Stimulated activated CD8-positive, alpha-beta memory T cell treated with anti-CD3 and anti-CD28 coated beads, Interleukin-15, amount 100 ng/mL, for 1 hour (primary cell): Measurements from ENCODE around the gene ZNHIT2.

ENCODE experiments used
- DNase-seq: peaks from one replicate; pipeline ENCODE4 v3.0.0-alpha.2; 2020; ENCODE audit warnings: low read depth

Gene ZNHIT2

DNA sequence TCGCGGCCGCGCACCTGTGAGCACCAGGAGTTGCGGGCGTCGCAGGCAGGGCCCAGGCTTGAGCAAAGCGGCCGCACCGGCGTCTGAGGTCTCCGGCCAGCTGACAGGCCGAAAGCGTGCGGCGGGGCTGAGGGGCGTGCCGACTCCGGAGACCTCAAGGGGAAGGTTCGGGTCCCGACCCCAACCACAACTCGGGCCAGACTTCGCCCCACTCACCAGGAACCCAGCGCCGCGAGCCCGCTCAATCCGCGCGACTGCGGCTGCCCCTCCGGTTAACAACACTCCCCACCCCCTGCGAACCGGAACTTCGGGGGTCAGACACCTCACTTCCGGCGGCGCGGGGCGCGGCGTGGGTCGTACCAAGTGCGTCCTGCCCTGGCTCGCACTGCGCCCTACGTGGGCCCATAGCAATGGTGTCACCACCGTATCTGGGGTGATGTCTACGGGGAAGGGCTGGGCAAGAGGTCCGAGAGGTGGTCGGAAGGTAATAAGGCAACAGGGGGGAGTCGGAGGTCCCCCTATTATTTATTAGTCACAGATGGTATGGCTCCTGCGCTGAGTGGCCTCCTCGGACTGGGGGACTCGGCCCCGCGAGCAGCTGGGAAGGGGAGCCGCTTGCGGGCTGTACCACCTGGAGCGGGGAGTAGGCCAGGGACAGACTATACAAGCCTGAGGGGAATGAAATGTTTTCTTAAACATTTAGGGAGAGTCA, 16.9 kb upstream of the ZNHIT2 start, which contains the start of gene SYVN1:
Gene SYVN1 (minus strand): TSS at position 280 of the 712 bp plus-strand sequence. CDS start 918 bp downstream, outside the sequence.
- peak; percentile 81 for DNase-seq

DNA sequence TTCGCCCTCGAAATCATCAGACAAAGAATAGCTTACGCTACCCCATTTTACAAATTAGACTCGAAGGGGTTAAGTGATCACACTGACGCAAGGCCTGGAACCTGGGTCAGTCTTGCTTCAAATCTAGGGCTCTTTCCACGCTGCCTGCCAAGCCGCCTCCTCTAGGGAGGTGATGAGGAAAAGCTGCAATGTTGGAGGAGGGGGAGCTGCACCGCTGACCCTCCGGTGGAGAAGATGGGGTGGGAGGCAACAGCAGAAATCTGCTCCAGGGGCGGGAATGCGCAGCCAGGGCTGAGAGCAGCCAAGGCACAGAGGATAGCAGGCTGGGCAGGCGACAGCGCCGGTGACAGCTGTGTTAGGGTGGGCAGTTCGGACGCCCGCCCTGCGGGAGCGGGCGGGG, 16.2 kb upstream of the ZNHIT2 start:
- no peak for DNase-seq

DNA sequence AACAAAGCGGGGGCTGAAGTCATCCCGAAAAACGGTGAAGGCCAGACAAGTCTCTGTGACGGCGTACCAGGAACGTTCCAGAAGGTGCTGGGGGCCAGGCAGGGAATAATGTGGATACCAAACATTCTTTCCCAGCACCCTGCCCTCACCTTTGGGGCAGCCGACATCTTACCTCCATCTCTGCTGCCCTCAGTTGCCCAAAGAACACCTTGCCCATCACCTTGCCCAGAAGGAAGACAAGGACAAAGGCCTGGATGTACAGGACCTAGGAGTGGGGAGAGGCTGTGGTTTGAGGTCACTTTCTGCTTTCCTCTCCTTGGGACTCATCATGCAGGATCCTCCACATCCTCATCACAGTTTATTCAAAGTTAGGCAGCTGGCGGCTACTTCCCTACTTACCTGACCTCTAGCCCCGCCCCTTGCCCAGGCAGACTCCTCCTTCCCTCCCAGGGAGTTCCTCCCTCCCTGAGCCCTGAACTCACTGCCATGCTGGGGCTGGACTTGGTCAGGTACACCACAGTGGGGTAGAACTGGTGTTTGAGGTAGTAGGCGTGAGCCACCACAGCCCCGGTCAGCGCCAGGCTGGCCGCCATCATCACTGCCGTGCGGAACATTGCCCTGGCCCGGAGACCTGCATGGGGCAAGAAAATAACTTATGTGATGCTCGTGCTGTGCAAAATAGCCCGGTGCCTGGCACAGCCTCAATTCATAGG, 15.6 kb upstream of the ZNHIT2 start:
- DNase-seq: no peak

DNA sequence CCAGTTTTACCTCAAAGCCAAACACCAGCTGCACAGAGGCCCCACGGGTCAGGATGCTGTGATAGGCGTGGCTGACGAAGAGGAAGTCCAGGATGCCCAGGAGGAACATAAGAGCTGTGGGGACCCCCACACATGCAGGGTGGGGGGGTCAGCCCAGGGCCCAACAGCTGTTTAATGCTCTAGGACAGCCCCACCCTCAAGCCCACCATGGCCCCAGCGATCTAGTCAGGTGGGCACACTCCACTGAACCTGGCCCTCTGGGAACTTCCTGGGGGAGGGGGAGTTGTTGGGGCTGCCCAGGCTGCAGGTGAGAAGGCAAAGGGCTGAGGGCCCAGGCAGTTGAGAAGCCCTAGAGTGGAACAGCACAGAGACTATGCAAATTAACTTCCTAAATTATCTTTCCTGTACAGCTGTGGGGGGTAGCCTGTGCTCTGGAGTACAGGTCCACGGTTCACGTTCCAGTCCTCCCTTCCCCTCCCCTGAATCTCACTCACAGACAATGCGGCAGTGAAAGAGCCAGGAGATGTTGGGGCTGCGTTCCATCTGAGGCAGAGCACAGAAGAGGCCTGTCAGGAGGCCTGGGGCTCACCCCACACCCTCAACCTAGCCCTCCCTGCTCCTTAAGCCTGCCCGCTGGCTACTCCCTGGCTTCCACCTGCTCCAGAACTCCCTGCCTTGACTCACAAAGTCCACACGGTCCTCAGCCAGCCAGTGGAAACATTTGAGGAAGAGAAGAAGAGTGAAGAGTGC, 14.9 kb upstream of the ZNHIT2 start:
- DNase-seq: no peak

DNA sequence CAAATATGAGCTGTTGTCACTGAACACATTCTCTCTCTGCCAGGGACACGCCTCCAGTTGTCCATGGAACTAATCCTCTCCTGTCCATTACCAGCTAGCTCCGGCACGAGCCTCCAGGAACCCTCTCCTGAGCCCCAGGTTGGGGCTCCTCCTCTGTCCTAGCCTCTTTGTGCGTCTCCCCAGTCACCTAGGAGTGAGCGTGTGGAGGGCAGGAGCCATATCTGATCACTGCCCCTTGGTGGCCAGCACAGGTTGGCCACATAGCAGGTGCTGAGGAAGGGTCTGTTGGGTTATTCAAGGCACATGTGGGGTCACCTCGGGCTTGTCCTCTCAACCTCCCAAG, 14.4 kb upstream of the ZNHIT2 start:
- DNase-seq: no peak

DNA sequence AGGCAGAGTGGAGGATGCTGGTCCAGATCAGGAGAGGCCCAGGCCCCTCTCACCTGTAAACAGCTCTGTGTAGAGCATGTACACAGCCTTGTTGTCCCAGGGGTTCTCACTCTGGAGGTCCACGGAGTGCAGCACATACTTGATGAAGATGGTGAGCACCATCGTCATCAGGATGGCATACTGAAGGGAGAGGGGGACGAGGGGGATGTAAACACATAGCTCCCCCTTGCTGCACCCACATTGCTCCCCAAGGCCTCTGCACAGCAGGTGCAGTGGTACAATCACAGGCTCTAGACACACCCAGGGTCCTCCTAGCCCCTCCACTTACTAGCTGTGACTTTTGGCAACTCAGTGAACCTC, 13.9 kb upstream of the ZNHIT2 start:
- no peak for DNase-seq

DNA sequence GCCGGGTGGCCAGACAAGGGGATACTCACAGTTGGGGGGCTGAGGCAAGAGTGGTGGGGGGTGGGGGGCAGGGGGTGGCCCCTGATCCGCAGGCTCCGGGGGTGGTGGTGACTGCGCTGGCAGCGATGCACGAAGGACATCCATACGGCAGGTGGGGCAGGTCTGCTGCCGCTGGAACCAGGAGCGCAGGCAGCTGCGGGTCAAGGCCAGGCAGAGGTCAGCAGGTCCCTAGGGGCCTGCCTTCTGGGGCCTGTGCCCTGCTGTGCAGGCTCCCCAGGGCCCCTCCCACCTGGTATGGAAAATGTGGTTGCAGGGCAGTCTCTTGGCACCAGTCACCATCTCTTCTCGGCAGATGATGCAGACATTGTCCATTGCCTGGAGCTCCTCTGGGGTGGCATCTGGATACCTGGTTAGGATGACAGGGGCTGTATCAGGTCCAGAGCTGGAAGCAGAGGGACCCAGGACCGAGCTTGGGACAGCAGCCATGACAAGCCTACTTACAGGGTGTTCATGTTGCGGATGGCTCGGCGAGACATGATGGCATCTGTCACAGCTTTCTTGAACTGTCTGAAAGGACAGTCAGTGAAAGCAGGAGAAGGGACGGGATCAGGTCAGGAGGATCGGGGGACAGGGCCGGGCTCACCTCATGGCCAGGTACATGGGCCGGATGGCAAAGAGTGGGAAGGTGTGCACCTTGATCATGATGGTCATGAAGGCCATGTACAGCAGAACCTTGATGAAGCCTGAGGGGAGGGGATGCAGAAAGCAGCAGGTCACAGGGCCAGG, 13.3 kb upstream of the ZNHIT2 start:
- no peak for DNase-seq

DNA sequence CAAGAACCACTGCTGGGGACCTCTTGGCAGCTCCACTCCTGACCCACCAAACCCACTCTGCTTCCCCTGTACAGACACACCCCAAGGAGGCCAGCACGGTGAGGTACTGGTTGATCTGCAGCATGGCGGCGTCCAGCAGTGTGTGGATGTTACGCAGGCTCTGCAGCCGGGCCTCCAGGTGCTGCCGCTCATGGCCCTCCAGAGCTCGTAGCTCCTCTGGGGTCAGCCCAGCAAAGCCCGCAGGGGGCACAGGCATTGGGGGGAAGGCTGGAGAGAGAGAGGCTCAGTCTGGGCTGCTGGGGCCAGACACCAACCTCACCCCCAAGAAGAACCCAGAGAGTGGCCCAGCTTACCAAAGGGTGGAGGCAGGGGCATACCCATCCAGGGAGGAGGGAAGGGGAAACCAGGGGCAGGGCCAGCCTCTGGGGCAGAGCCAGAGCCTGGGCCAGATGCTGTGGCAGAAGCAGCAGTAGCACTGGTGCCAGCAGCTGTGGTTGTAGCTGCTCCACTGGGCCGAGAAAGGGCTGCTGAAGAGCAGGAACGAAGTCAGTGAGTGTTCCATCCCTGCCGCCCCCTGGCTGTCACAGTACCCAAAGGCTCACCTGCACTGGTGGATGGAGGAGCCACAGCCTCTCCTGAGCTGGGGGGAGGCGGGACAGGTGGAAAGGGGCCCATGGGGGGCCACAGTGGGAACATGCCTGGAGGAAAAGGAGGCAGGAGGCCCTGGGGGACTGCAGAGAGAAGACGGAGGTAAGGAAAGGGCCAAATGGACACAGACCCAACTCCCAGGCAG, 12.3 kb upstream of the ZNHIT2 start:
- DNase-seq: no peak

DNA sequence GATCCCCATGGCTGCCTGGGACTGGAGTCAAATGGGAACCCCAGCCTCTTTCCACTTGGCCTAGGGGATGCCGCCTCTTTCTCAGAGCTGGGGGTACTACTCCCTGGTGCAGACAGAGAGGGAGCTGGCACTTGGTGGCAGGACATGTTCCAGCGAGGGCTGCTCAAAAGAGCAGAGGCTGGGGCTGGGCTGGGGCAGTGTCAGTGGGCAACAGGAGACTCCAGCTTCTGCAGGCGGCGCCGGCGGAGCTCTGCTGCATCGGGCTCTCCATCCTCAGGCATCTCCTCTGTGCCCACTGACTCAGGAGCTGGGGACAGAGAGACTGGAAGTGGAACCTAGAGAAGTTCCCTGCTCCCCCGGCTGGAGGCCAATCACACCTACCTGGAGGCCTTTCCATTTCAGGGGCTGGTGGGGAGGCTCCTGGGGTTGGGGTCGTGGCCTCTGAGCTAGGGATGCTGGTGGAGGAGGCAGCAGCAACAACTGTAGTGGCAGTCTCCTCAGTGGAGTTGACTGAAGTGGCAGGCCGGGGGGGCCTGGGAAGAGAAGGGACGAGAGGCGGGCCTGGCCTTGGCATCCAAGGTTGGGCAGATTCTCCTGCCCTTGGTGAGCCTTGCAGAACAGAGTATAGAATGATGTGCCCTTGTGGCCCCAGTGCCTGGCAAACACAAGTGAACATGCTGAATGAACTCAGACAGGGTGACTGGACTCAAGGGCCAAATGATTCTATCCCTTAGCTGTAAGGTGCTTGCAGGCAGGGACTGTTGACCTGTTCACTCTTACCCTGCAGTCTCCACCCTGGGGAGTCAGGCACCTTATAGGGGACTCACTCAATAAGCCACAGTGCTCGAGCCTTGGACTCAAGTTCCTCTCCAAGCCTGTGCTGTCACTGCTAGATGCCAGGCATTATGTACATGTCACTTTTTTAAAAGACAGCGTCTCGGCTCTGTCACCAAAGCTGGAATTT, 11.0 kb upstream of the ZNHIT2 start:
- no peak for DNase-seq

DNA sequence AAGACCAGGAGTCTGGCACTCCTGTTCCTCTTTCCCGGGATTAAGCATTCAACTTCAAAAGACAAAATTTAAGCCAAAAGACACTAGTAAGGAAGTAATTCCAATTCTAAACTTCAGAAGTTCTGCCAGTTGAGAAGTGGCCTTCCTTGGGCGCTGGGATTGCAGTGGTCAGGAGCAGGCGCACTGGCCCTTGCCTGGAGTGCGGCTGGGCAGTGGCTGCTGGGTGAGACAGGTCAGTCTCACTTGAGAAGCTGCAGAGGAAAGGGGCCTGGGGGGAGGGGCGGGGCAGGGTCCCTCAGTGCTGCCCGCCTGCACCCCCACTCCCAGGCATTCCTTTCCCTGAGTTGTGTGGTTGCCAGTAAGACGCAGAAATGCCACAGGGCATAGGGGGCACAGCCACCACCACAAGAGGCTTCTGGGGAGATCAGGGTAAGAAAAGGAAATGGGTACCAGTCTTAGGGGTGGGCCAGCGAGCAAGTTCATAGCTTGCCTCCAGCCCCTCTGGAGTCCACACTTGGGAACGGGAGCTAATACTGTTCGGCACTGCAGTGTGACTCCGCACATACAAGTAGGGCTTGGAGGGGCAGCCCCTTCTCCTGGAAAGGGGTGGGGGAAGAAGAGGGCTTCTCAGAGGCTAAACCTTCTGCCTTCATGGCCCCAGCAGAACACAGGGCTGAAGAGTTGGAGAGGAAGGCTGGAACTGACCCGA, 10.1 kb upstream of the ZNHIT2 start:
- no peak for DNase-seq

DNA sequence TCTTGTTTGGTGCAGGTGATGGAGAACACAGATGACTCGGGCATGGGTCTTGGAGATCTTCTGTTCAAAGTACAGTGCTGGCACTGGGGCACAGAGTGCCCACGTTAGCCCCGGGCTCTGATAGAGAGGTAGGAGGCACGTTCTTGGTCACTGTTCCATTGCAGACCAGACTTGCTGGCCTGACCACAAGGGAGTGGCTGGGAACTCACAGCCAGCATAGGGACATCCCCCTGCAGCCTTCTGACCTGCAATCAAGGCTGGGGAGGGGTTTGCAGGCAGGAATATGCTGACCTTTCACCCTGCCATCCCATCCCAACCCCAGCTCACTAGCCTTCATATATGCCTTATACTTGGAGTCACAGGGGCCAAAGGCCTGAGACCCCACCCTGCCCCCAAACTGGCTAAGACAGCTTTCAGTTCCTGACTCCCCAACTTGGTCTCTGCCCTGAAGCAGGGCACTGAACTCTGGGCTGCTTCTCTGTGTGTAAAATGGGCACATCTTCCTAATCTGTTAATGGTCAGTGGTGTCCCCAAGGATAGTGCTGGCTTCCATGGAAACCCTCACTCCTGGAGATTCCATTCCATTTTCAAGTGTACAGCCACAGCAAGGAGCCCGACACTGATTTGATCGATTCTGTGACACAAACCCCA, 9.2 kb upstream of the ZNHIT2 start:
- DNase-seq: no peak

DNA sequence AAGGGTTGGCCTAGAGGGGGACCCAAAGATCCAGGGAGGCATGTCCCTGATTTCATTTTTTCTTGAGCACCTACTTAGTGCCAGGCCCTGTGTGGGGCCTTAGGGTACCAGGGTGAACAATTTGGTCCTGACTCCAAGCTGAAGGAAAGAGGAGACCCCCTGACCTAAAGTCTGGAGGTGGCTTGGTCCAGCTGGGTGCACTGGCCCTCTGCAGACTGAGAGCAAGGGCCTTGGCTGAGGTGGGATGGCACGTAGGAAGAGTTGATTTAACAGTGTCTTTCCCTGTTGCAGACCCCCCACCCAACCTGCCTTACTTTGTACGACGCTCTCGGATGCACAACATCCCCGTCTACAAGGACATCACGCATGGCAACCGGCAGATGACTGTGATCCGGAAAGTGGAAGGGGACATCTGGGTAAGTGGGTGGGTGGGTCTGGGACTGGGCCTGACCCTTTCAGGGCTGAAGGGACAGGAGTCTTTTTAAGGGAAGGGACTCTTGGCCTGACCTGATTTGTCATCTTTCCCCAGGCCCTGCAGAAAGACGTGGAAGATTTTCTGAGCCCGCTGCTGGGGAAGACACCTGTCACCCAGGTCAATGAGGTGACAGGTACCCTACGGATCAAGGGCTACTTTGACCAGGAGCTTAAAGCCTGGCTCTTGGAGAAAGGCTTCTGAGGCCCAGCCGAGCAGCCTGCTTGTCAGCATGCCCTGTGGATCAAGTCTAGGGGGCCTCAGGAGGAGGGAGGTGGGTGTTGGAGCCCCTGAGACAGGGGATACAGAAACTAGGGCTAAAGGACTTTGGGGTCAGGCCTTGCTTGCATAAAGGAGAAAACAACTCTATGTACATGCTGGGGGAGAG, 7.9 kb upstream of the ZNHIT2 start:
- DNase-seq: no peak

DNA sequence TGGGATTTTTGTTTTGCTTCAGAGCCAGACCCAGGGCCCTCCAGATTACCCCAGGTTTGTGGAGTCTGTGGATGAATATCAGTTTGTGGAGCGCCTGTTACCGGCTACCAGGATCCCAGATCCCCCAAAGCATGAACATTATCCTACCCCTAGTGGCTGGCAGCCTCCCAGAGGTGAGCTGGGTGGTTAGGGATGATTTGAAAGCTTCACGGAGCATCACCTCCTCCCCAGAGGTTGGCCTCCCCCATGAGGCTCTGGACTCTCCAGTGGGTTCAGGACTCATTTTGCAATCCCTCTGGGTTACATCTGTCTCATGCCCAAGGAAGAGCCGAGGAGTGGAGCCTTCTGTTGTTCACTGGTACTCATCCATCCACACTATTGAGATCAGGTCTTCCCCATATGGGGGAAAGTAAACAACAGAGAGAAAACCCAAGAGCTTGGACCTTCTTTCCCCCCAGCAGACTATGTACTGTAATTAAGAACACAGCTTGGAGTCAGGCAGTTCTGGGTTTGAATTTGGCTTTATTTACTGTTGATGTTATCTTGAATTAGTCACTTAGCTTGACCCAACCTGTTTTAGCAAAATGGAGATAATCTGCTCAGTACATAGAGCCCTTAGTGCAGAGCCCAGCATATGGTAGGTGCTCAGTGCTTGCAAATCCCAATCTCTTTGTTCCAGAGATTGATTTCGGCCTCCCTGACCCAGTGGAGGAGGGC, 7.1 kb upstream of the ZNHIT2 start:
- no peak for DNase-seq

DNA sequence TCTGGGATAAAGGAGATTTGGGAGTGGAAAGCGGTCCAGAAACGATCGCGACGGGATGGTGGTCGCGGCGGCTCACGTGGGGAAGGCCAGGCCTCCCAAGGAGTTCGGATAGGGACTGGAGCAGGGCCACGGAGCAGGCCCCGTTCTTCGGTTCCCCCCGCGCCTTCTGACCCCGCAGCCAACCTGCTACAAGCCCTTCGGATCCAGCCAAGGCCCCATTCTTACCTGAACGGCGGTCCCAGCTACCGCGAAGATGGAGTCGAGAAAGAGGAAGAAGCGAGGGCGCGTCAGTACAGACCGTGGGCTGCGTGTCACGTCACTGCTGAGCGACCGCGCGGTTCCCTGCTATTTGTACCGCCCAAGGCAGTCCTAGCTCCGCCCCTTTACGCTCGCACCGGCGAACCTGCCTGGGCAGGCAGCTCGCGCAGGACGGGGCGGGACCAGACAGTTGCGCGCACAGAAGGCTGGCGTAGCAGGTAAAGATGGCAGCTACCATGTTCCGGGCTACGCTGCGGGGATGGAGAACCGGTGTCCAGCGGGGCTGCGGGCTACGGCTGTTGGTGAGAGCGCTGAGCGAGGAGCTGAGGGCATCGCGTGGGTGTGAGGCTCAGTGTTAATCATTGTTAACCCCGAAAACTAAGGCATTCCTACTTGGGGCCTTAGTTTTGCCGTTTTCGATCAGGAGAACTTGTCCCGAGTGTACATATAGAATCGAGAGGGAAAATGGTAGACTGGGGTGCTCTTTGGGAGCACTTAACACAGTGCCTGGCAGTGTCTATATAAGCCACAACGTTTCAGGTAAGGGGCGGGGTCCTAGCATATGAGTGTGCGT, 4.6 kb upstream of the ZNHIT2 start, which contains the start of the genes FAU and MRPL49:
Gene FAU (minus strand): TSS at position 270 of the 832 bp plus-strand sequence. CDS start 321 bp downstream, outside the sequence.
Gene MRPL49 (plus strand): TSS at position 457 of the 832 bp plus-strand sequence. CDS start 26 bp downstream, at position 483.
- DNase-seq: peak; percentile 98

DNA sequence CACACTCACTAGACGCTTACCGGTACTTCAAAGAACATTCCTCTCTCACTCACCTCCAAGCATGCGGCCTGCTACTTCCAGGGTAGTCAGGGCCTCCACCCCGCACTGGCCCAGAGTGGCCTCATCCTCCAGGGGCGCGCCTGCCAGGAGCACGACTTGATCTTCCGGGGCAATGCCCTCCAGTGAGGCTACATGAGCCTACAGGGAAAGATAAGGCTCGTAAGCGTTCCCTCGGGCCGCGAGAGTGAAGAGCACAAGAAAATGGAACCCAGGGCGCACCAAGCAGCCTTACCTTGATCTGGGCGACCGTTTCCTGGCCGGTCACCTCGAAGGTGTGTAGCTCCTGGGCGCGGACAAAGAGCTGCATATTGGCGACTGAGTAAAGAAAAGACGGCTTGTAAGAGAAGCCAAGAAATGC, 4.0 kb upstream of the ZNHIT2 start:
- DNase-seq: no peak

DNA sequence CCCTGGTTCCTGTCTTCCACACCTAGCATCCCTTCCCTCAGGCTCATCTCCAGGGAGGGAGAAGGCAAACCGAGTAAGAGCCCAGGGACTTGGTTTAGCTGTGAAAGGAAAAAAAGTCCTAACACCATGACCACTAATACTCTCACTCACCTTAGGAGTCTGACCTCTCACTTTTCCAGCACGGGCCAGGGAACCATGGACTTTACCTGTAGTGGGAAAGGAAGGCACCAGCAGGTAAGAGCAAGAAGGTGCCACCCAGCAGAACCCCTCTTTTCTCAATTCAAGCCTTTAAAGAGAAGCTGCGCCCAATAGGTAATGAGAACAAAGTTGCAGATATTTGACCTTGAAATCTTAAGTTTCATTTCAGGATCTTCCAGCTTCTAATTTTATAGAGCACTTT, 3.3 kb upstream of the ZNHIT2 start:
- no peak for DNase-seq
